HL-60 (cell line): ENCODE data around the gene NCBP3.

Source experiments
- DNase-seq, 2 experiments: peaks; one replicate each; pipeline ENCODE4 v3.0.0-alpha.2; 2010 to 2020; ENCODE audit warnings: low read depth in 1 of 2, low spot score in 1 of 2
- H3K27ac ChIP-seq: fragments of 250-450 bp; sonication (Bioruptor Pico); replicated peaks from 2 replicates; pipeline ENCODE4 v1.5.1; 2020; ENCODE audit warnings: mild to moderate bottlenecking, moderate library complexity
- H3K27me3 ChIP-seq: fragments of 250-450 bp; sonication (Bioruptor Pico); 2 replicates; pipeline ENCODE4 v1.5.1; 2021; ENCODE audit warnings: mild to moderate bottlenecking, moderate library complexity; ENCODE audit not compliant: insufficient read depth, poor library complexity, severe bottlenecking
- H3K4me3 ChIP-seq: replicated peaks from 2 replicates; pipeline ENCODE4 v1.5.1; 2011; ENCODE audit warnings: mild to moderate bottlenecking, control low read depth, low read length; ENCODE audit not compliant: insufficient read depth
- CTCF ChIP-seq: IDR thresholded peaks from one replicate; pipeline ENCODE4 v1.5.1; 2011; ENCODE audit warnings: low read length, control low read depth, inconsistent platforms; ENCODE audit not compliant: insufficient read depth
- GABPA ChIP-seq: IDR thresholded peaks from 2 replicates; pipeline ENCODE4 v1.6.1; 2012; ENCODE audit warnings: low read depth
- POLR2AphosphoS5 ChIP-seq: IDR thresholded peaks from 2 replicates; pipeline ENCODE4 v1.6.1; 2012; ENCODE audit warnings: low read depth
- SPI1 ChIP-seq: IDR thresholded peaks from 2 replicates; pipeline ENCODE4 v1.6.1; 2012; ENCODE audit warnings: low read depth, mild to moderate bottlenecking, borderline replicate concordance
- TF ChIP-seq, protein P1 (sequence below): IDR thresholded peaks from 2 replicates; pipeline ENCODE4 v1.6.1; 2012; ENCODE audit warnings: low read depth; ENCODE audit not compliant: insufficient replicate concordance

Gene NCBP3

GRCh38 chr17:3817851-3818605 lies 28.0 kb downstream of the NCBP3 start:
- TF ChIP-seq POLR2AphosphoS5: no peak
- Histone ChIP-seq H3K27ac (no peak overlapping the region), H3K4me3 (no peak overlapping the region), H3K27me3 (no peaks in the 10 kb centered on the region)
- no peak for DNase-seq

- no peaks in the 10 kb centered on the region for H3K27me3 ChIP-seq
- DNase-seq: no peak
- H3K4me3 ChIP-seq: no peak overlapping the region
- TF ChIP-seq CTCF (no peak), GABPA (no peak), POLR2AphosphoS5 (no peak), SPI1 (no peak)
- TF ChIP-seq, protein P1, sequence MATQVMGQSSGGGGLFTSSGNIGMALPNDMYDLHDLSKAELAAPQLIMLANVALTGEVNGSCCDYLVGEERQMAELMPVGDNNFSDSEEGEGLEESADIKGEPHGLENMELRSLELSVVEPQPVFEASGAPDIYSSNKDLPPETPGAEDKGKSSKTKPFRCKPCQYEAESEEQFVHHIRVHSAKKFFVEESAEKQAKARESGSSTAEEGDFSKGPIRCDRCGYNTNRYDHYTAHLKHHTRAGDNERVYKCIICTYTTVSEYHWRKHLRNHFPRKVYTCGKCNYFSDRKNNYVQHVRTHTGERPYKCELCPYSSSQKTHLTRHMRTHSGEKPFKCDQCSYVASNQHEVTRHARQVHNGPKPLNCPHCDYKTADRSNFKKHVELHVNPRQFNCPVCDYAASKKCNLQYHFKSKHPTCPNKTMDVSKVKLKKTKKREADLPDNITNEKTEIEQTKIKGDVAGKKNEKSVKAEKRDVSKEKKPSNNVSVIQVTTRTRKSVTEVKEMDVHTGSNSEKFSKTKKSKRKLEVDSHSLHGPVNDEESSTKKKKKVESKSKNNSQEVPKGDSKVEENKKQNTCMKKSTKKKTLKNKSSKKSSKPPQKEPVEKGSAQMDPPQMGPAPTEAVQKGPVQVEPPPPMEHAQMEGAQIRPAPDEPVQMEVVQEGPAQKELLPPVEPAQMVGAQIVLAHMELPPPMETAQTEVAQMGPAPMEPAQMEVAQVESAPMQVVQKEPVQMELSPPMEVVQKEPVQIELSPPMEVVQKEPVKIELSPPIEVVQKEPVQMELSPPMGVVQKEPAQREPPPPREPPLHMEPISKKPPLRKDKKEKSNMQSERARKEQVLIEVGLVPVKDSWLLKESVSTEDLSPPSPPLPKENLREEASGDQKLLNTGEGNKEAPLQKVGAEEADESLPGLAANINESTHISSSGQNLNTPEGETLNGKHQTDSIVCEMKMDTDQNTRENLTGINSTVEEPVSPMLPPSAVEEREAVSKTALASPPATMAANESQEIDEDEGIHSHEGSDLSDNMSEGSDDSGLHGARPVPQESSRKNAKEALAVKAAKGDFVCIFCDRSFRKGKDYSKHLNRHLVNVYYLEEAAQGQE: no peak
- no peak overlapping the region for H3K27ac ChIP-seq
These were observed 30.1 kb downstream of the NCBP3 start for GRCh38 chr17:3815925-3816324.

DNA sequence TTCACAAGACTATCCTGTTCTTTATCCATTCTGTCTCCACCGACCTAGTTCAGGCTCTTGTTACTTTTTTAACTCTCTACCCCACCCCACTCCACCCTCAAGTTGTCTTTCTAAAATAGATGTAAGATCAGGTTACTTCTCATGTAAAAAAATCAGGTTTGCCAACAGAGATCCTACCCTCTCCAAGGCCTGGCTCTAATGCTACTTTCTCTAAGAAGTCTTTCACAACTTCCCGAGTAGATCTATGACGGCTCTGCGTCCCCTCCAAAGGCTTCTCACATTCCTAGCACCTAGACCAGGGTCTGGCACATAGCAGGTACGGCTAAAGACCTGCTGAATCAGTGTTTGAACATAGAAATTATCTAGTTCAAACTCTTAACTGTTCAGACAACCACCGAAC lies 30.9 kb downstream of the NCBP3 start:
- Histone ChIP-seq H3K27ac (no peak overlapping the region), H3K27me3 (no peaks in the 10 kb centered on the region), H3K4me3 (no peak overlapping the region)
- no peak for DNase-seq
- TF ChIP-seq, protein P1: no peak
- TF ChIP-seq SPI1: no peak
- no peak for TF ChIP-seq POLR2AphosphoS5
- no peak for TF ChIP-seq GABPA

DNA sequence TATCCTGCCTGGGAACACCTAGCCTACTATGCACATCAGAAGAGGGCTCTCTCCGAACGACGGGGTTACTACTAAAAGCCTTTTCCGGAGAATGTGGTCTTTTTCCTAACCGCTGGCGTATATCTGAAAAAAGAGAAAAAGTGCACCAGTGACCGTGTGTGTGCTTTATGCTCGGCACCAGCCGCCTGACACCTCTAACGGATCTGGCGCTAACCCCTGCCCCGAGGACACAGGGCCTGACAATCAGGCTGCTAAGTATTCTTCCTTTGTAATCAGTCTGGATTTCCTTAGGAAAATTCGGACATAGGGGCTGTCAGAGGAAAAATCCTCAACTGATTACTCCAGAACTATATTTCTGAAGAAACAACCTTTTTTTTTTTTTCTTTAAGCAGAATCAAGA lies 31.7 kb downstream of the NCBP3 start:
- TF ChIP-seq POLR2AphosphoS5: no peak
- TF ChIP-seq, protein P1: no peak
- TF ChIP-seq CTCF: no peak
- no peak for TF ChIP-seq GABPA
- TF ChIP-seq SPI1: no peak
- Histone ChIP-seq H3K27me3 (no peaks in the 10 kb centered on the region), H3K27ac (no peak overlapping the region), H3K4me3 (no peak overlapping the region)
- no peak for DNase-seq
